Upper lobe of right lung (tissue), 1 donor: ENCODE results near the gene RAD51B. TPM values are rescaled to one million over a fixed set of nuclear protein-coding genes. Genes with fewer than 3 reads are reported as not detected.

ENCODE experiments used
- ATAC-seq: fragments of 200-7000 bp; cut with Tn5 transposase; one replicate; pipeline ENCODE4 v1.9.1; 2020; ENCODE audit warnings: mild to moderate bottlenecking, moderate library complexity
- DNase-seq: peaks from one replicate; pipeline ENCODE4 v3.0.0-alpha.2; 2020
- H3K27ac ChIP-seq: fragments of 200-600 bp; one replicate; pipeline ENCODE4 v1.8.0; 2022
- H3K27me3 ChIP-seq: fragments of 200-600 bp; one replicate; pipeline ENCODE4 v1.8.0; 2022; ENCODE audit warnings: mild to moderate bottlenecking
- H3K36me3 ChIP-seq: fragments of 200-600 bp; one replicate; pipeline ENCODE4 v1.8.0; 2022
- H3K4me1 ChIP-seq: fragments of 200-600 bp; one replicate; pipeline ENCODE4 v1.8.0; 2022
- H3K4me3 ChIP-seq: fragments of 200-600 bp; one replicate; pipeline ENCODE4 v1.8.0; 2022; ENCODE audit warnings: mild to moderate bottlenecking
- H3K9me3 ChIP-seq: fragments of 200-600 bp; one replicate; pipeline ENCODE4 v1.8.0; 2022
- CTCF ChIP-seq: fragments of 200-600 bp; IDR thresholded peaks from one replicate; pipeline ENCODE4 v1.8.0; 2022; ENCODE audit warnings: antibody characterized with exemption
- intact Hi-C: fragments of 100-400 bp; cut with DNase I; formaldehyde crosslinking; loops from one replicate; pipeline ENCODE4 v1.11.0; 2022
- total RNA-seq: library from RNA; stranded (reverse); fragmentation: NEBNext Ultra II Directional; extraction: Animal tissue kit (Norgen Biotek cat#: 25700); gene quantifications from one replicate; pipeline ENCODE4 v1.2.1, GENCODE V29; 2021
- donor health status: DM: no; HTN: yes; CAD: no; lungs with severe emphysema.

RAD51B gene
- total RNA-seq, 1 donor from 2014 or later, result 11.5 TPM

DNA sequence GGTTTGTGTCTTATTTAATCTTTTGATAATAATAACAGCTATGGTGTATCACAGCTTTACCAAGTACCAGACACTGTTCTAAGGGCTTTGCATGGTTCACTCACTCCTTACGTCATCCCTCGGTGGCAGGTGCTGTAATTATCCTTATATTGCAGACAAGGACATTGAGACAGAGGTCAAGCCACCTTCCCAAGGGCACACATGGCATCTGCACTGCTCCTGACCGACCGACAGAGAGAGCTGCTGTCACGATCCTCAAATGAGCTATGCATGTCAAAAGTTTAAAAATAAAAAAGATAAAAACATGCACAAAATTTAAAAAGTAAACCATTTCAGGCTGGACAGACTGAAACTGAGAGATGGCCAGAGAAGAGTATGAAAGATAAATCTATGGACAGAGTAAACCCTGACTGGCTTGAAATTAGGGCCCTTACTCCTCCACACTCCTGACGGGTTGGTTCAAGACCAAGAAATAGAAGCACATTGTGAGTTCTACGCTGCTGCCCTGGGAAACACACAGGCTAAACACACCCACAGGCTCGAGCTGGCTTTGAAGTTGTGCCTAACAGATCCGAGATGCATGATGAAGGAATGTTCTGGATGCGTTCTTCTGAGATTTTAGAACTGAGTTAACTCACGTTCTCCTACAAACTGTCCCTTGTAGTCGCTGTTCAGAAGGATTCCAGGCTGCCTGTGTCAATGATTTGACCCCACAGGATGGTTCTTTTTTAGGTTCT is 704.6 kb downstream of the RAD51B start:
- DNase-seq (no peak), ATAC-seq (no peak)
- Histone ChIP-seq H3K27ac (peak overlapping the region; percentile 56), H3K4me1 (peaks cover 31% of the 10 kb centered on the region), H3K36me3 (no peaks in the 10 kb centered on the region), H3K9me3 (no peaks in the 10 kb centered on the region), H3K27me3 (no peaks in the 10 kb centered on the region), H3K4me3 (no peak overlapping the region)
- TF ChIP-seq CTCF, result peak; percentile 40
- intact Hi-C loops, result no loop called here

- Histone ChIP-seq H3K9me3 (peaks cover 3% of the 10 kb centered on the region), H3K4me1 (peaks cover 21% of the 10 kb centered on the region), H3K27ac (no peak overlapping the region), H3K27me3 (no peaks in the 10 kb centered on the region), H3K4me3 (no peak overlapping the region), H3K36me3 (no peaks in the 10 kb centered on the region)
- no peak for TF ChIP-seq CTCF
- DNase-seq (no peak), ATAC-seq (no peak)
- intact Hi-C loops, result no loop called here
Observed at GRCh38 chr14:68525516-68525915, 705.9 kb downstream of the RAD51B start.

DNA sequence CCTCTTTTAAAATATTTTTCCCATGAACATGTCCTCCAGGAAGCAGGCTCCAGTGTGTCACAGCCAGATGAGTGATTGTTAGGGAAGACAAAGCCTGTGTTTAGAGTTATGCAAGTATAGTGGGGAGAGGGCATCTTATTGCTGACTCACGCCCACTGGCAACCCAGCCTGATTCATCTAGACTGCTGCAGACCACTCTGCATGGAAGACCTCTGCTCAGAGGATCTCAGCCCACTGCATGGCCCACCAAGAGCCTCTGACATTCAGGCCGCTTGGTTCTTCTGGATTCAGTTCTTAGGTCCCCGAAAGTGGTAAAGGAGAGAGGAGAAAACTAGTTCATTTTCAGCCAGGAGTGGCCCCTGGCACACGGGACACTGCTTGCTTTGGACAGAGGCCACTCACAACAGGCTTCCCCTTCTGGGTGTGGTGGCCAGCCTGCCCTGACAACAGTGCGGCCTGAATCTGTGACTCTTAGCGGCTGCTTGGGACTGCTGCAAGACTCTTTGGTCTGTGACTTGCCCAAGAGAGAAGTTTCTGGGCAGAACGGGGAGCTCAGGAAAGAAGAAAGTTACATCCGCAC is 707.0 kb downstream of the RAD51B start:
- Histone ChIP-seq H3K27ac (peak overlapping the region; percentile 27), H3K27me3 (no peaks in the 10 kb centered on the region), H3K4me3 (no peak overlapping the region), H3K36me3 (no peaks in the 10 kb centered on the region), H3K9me3 (peaks cover 3% of the 10 kb centered on the region), H3K4me1 (peaks cover 20% of the 10 kb centered on the region)
- peak; percentile 78 for DNase-seq
- peak; percentile 93 for ATAC-seq
- intact Hi-C loops, result no loop called here
- TF ChIP-seq CTCF, result no peak

DNA sequence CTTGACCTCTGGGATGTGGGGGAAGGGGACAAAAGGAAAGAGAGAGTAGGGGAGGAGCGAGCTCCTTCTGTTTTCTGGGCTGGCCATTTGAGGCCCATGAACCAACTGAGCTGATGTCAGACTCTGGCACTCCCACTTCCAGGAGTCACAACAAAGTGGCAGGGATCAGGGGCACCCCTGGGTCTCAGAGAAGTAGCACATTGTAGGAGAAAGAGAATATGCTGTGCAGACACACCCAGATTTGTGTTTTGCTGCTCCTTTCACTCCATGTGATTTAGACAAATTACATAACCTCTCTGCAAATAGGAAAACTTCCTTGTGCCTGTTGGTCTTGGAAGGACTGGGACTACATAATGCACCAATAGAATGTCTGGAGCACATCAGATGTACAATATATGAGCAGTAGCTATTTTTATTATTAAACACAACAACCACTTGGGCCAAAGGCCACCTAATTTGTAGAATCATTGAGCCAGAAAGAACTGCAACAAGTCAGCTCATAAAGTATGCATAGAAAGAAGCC is 707.8 kb downstream of the RAD51B start:
- TF ChIP-seq CTCF, result no peak
- no peaks in the 10 kb centered on the region for H3K36me3 ChIP-seq
- H3K4me1 ChIP-seq, result peaks cover 13% of the 10 kb centered on the region
- DNase-seq (no peak), ATAC-seq (peak; percentile 65)
- intact Hi-C loops, result no loop called here
- H3K9me3 ChIP-seq, result peaks cover 3% of the 10 kb centered on the region
- H3K4me3 ChIP-seq, result no peak overlapping the region
- no peaks in the 10 kb centered on the region for H3K27me3 ChIP-seq
- peak overlapping the region; percentile 27 for H3K27ac ChIP-seq

- DNase-seq, result no peak
- Histone ChIP-seq H3K4me1 (peaks cover 11% of the 10 kb centered on the region), H3K4me3 (no peak overlapping the region), H3K27me3 (no peaks in the 10 kb centered on the region), H3K36me3 (no peaks in the 10 kb centered on the region), H3K27ac (no peak overlapping the region), H3K9me3 (peaks cover 3% of the 10 kb centered on the region)
- ATAC-seq, result no peak
- TF ChIP-seq CTCF, result no peak
- intact Hi-C loops, result no loop called here
Observed at GRCh38 chr14:68528040-68528687, 708.6 kb downstream of the RAD51B start.
